Chondrocyte (in vitro differentiated cells): ENCODE measurements around the gene RANGAP1. TPM values are rescaled to one million over a fixed set of nuclear protein-coding genes. Genes with fewer than 3 reads are reported as not detected.

Source experiments
- DNase-seq: peaks from one replicate; pipeline ENCODE4 v3.0.0; 2021; ENCODE audit warnings: mixed read lengths, low spot score
- H3K27ac Mint-ChIP-seq: one replicate; pipeline ENCODE4 v1.8.0; 2021; ENCODE audit warnings: mild to moderate bottlenecking, moderate library complexity, mixed read lengths; ENCODE audit not compliant: unreplicated experiment
- H3K27me3 Mint-ChIP-seq: 2 replicates; pipeline ENCODE4 v1.8.0; 2021; ENCODE audit warnings: low read depth, mixed read lengths
- H3K36me3 Mint-ChIP-seq: 2 replicates; pipeline ENCODE4 v1.8.0; 2021; ENCODE audit warnings: low read depth, mixed read lengths
- H3K4me1 Mint-ChIP-seq: 2 replicates; pipeline ENCODE4 v1.8.0; 2021; ENCODE audit warnings: low read depth, mild to moderate bottlenecking, mixed read lengths
- H3K4me3 Mint-ChIP-seq: one replicate; pipeline ENCODE4 v1.8.0; 2021; ENCODE audit warnings: mild to moderate bottlenecking, moderate library complexity, mixed read lengths; ENCODE audit not compliant: unreplicated experiment
- H3K9me3 Mint-ChIP-seq: 2 replicates; pipeline ENCODE4 v1.8.0; 2021; ENCODE audit warnings: low read depth, mixed read lengths
- total RNA-seq: library from RNA; stranded (reverse); gene quantifications from 3 replicates; pipeline ENCODE4 v1.2.1, GENCODE V29; 2021
- TF ChIP-seq, protein P1 (sequence below): fragments of 200-600 bp; sonication (generic); IDR thresholded peaks from 2 replicates; pipeline ENCODE4 v1.5.0; 2021; ENCODE audit warnings: antibody characterized with exemption, mild to moderate bottlenecking, moderate library complexity

RANGAP1 gene
- total RNA-seq, 1 donor from 2014 or later: 35.4 TPM

DNA sequence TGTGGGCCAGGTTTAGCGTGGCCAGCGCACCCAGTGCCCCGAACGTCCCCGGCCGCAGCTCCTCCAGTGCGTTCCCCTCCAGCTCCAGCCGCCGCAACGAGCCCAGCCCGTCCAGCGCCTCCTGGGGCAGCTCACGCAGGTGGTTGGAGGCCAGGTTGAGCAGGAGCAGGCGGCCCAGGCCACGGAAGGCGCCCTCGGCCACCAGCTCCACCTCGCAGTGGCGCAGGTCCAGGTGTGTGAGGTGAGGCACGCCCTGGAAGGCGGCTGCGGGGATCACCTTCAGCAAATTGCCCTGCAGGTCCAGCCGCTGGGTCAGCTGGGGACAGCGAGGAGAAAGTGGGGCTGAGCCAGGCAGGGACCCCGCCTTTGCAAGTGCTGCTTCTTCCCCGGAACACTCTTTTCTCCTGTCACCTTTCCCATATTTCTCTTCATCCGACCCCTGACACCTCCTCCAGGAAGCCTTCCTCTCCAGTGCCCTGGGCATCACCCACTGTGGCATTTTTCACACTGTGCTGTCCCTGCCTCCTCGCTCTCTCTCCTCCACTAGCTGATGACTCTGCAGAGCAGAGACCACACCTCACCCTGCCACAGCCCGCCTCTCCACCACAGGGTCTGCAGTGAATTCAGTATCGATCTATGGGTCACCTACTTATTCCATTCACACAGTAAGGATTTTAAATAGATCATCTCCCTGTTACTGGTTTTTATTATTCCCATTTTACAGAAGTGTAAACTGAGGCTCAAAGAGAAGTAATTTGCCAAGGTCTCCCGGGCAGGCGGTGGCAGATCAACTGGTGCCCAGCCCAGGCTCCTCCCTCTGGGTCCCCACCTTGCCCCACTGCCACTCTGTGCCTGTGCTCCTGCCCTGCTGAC is 47.2 kb downstream of the RANGAP1 start:
- TF ChIP-seq, protein P1, sequence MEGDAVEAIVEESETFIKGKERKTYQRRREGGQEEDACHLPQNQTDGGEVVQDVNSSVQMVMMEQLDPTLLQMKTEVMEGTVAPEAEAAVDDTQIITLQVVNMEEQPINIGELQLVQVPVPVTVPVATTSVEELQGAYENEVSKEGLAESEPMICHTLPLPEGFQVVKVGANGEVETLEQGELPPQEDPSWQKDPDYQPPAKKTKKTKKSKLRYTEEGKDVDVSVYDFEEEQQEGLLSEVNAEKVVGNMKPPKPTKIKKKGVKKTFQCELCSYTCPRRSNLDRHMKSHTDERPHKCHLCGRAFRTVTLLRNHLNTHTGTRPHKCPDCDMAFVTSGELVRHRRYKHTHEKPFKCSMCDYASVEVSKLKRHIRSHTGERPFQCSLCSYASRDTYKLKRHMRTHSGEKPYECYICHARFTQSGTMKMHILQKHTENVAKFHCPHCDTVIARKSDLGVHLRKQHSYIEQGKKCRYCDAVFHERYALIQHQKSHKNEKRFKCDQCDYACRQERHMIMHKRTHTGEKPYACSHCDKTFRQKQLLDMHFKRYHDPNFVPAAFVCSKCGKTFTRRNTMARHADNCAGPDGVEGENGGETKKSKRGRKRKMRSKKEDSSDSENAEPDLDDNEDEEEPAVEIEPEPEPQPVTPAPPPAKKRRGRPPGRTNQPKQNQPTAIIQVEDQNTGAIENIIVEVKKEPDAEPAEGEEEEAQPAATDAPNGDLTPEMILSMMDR: no peak
- H3K27me3 Mint-ChIP-seq: no peaks in the 10 kb centered on the region
- no peak for DNase-seq
- H3K4me1 Mint-ChIP-seq: peaks cover 3% of the 10 kb centered on the region
- H3K9me3 Mint-ChIP-seq: no peaks in the 10 kb centered on the region
- no peaks in the 10 kb centered on the region for H3K36me3 Mint-ChIP-seq
- H3K27ac Mint-ChIP-seq: no peak overlapping the region
- H3K4me3 Mint-ChIP-seq: peak overlapping the region; percentile 33

DNA sequence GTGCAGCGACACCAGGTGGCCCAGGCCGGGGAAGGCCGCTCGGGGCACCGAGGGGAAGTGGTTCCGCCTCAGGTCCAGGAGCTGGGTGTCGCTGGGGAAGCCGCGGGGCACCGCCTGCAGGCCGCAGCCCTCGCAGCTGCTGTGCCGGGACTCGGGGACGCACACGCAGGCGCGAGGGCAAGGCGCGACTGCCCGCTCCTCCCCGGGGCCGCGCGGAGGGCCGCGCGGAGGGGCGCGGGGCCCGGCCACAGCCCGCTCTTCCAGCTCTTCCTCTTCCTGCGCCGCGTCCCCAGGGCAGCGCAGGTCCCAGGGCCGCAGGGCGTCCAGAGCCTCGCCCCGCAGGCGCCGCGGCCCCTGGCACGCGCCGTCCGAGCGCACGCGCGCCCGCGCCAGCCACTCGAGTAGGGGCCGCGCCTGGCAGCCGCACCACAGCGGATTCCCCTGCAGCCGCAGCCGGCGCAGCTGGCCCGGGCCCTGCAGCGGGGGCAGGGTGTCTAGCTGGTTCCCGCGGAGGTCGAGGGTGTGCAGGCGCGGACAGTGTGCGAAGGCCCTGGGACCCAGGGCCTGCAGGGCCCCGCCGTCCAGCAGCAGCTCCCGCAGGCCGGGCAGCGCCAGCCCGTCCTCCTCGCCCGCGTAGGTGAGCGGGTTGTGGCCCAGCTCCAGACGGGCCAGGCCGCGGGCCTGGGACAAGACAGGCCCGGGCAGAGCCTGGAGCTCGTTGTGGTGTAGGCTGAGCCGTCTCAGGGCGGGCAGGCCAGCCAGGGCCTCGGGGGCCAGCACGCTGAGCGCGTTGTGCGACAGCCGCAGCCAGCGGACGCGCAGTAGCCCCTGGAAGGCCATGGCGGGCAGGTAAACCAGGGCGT is 48.0 kb downstream of the RANGAP1 start:
- Mint-ChIP-seq H3K36me3 (no peaks in the 10 kb centered on the region), H3K4me1 (peaks cover 3% of the 10 kb centered on the region), H3K9me3 (no peaks in the 10 kb centered on the region), H3K4me3 (no peak overlapping the region), H3K27ac (no peak overlapping the region), H3K27me3 (no peaks in the 10 kb centered on the region)
- TF ChIP-seq, protein P1: peak; percentile 71
- no peak for DNase-seq

DNA sequence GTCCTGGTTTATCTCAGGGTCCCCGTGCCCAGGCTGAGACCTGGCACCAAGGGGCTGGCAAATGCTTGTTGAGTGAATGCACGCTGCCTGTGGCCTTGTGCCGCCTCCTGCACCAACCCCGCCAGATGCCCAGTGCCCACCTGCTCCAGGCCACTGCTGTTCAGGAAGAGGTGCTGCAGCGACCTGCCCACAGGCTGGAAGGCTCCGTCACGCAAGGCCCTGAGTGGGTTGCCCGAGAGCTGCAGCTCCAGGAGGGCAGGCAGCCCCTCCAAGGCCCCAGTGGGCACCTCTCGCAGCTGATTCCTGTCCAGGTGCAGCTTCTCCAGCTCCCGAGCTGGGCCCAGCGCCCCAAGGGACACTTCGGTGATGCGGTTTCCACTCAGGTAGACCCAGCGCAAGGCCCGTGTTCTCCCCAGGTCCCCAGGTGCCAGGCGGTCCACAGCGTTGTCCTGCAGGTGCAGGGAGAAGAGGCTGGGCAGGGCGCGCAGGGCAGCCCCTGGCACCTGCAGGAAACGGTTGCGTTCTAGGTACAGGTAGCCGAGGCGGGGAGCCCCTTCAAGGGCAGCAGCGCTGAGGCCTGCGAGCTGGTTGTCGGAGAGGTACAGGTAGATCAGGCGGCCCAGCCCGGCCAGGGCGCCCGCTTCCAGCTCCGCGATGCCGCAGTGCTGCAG is 48.8 kb downstream of the RANGAP1 start:
- Mint-ChIP-seq H3K4me1 (peaks cover 3% of the 10 kb centered on the region), H3K36me3 (no peaks in the 10 kb centered on the region), H3K27ac (no peak overlapping the region), H3K27me3 (no peaks in the 10 kb centered on the region), H3K4me3 (peak overlapping the region; percentile 45), H3K9me3 (no peaks in the 10 kb centered on the region)
- TF ChIP-seq, protein P1: no peak
- no peak for DNase-seq

DNA sequence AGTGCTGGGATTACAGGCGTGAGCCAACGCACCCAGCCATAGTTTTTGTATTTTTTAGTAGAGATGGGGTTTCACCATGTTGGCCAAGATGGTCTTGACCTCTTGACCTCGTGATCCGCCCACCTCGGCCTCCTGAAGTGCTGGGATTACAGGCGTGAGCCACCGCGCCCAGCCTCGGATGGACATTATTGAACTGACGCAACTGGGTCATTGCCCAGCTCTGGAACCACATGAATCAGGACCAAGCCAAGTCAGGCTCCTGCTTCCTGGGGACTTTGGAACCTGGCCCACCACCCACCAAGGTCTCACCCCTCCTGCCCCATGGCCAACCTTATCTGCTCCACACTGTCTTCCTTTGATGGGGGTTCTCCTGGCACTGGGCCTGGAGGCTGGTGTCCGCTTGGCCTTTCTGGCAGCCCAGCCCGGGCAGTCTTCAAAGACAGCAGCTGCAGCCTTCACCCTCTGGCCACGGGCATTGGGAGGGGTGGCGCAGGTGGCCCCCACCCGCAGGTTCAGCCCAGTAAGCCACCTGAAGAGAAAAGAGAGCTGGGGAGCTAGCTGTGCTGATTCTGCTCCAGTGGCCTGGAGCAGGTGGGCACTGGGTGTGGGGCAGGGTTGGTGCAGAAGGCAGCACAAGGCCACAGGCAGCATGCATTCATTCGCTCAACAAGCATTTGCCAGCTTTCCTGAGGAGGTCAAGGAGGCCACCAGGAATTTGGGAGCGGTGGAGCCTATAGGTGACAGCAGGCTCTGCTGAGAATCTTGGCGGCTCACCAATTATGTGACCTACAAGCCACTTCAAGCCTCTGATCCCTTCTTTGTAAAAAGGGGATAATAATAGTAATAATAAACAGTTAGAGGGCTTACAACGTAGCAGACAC is 50.9 kb downstream of the RANGAP1 start:
- Mint-ChIP-seq H3K4me1 (peaks cover 3% of the 10 kb centered on the region), H3K9me3 (no peaks in the 10 kb centered on the region), H3K36me3 (peaks cover 4% of the 10 kb centered on the region), H3K27ac (no peak overlapping the region), H3K27me3 (no peaks in the 10 kb centered on the region), H3K4me3 (no peak overlapping the region)
- no peak for DNase-seq
- TF ChIP-seq, protein P1: no peak
